SU-DHL-6 (cell line): ENCODE data around the gene CACNA2D1.

Experiments
- CTCF ChIP-seq: fragments of 200-600 bp; sonication (generic); IDR thresholded peaks from one replicate; pipeline ENCODE4 v1.5.1; 2017; ENCODE audit warnings: antibody characterized with exemption, mild to moderate bottlenecking, low read length, moderate library complexity; ENCODE audit not compliant: insufficient read depth, poor library complexity, severe bottlenecking
- EZH2phosphoT487 ChIP-seq: fragments of 200-600 bp; sonication (generic), shearing (Covaris generic); conservative IDR thresholded peaks from 2 replicates; pipeline ENCODE4 v1.6.1; 2018; ENCODE audit warnings: mild to moderate bottlenecking, antibody characterized with exemption, low read length, moderate library complexity, mixed read lengths

- TF ChIP-seq CTCF (no peak), EZH2phosphoT487 (no peak)
Observed at GRCh38 chr7:82423446-82423845, 20.1 kb downstream of the CACNA2D1 start.
